Astrocyte of the spinal cord (primary cell): Measurements from ENCODE around the gene VRK2.
A peak's percentile ranks its signal among the peaks of the same experiment; 100 is the strongest.

Experiments
- DNase-seq: peaks from one replicate; pipeline ENCODE4 v3.0.0; 2011; ENCODE audit warnings: low read depth, low spot score
- H3K4me3 ChIP-seq: 2 replicates; pipeline ENCODE4 v1.5.1; 2011; ENCODE audit warnings: low read depth, mild to moderate bottlenecking, low read length, moderate library complexity
- CTCF ChIP-seq: IDR thresholded peaks from 2 replicates; pipeline ENCODE4 v1.5.1; 2012; ENCODE audit warnings: low read depth, mild to moderate bottlenecking, low read length, inconsistent platforms
- in situ Hi-C: cut with HindIII; loops from 2 replicates; pipeline ENCODE4 v1.10.0; 2017; ENCODE audit warnings: low sequenced_read_pairs

Gene VRK2

GRCh38 chr2:58057707-58058530 lies 11.3 kb downstream of the VRK2 start:
- no peak overlapping the region for H3K4me3 ChIP-seq
- no peak for TF ChIP-seq CTCF
- in situ Hi-C loops = no loop called here
- DNase-seq = no peak

GRCh38 chr2:58063641-58064040 lies 17.0 kb downstream of the VRK2 start:
- peak; percentile 53 for DNase-seq

GRCh38 chr2:58064086-58064485 lies 17.5 kb downstream of the VRK2 start:
- no peak overlapping the region for H3K4me3 ChIP-seq
- peak; percentile 10 for DNase-seq
- in situ Hi-C loops = no loop called here
- TF ChIP-seq CTCF = no peak

More at GRCh38 chr2:58063641-58064040, 17.0 kb downstream of the VRK2 start:
- in situ Hi-C loops = no loop called here
- TF ChIP-seq CTCF = no peak
- H3K4me3 ChIP-seq = no peak overlapping the region

- TF ChIP-seq CTCF = no peak
- DNase-seq = no peak
- in situ Hi-C loops = no loop called here
- no peak overlapping the region for H3K4me3 ChIP-seq
These were observed 18.6 kb downstream of the VRK2 start for GRCh38 chr2:58065248-58065647.

GRCh38 chr2:58067001-58067400 lies 20.4 kb downstream of the VRK2 start:
- DNase-seq = no peak
- in situ Hi-C loops = no loop called here
- no peak overlapping the region for H3K4me3 ChIP-seq
- TF ChIP-seq CTCF = no peak

GRCh38 chr2:58070765-58071164 lies 24.2 kb downstream of the VRK2 start:
- DNase-seq = no peak
- no peak overlapping the region for H3K4me3 ChIP-seq
- TF ChIP-seq CTCF = no peak
- in situ Hi-C loops = no loop called here

GRCh38 chr2:58072102-58072501 lies 25.5 kb downstream of the VRK2 start:
- in situ Hi-C loops = no loop called here
- no peak for DNase-seq
- no peak overlapping the region for H3K4me3 ChIP-seq
- TF ChIP-seq CTCF = no peak
